ENCODE results near the gene PTGIS. TPM values are rescaled to one million over a fixed set of nuclear protein-coding genes. Genes with fewer than 3 reads are reported as not detected.

PTGIS gene
- total RNA-seq, 4 donors from 2014 or later = 4.4 to 41.2 (median 16.2) TPM

DNA sequence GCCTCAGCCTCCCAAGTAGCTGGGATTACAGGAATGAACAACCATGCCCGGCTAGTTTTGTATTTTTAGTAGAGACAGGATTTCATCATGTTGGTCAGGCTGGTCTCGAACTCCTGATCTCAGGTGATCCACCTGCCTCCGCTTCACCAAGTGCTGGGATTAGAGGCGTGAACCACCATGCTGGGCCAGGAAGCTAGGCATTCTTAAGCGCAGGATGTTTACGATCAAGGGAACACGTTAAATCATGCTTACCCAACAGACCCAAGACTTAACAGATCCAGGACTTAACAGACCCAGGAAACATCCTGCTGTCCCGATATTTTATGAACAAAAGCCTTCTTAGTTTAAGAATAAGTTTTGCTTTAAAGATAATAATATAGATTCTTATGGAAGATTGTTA is 9.1 kb downstream of the PTGIS start:
- no peaks in the 10 kb centered on the region for H3K9me3 ChIP-seq
- no peaks in the 10 kb centered on the region for H3K36me3 ChIP-seq
- no peak for TF ChIP-seq POLR2A (IDR thresholded peaks at IDR 0.05)
- TF ChIP-seq, protein P1, sequence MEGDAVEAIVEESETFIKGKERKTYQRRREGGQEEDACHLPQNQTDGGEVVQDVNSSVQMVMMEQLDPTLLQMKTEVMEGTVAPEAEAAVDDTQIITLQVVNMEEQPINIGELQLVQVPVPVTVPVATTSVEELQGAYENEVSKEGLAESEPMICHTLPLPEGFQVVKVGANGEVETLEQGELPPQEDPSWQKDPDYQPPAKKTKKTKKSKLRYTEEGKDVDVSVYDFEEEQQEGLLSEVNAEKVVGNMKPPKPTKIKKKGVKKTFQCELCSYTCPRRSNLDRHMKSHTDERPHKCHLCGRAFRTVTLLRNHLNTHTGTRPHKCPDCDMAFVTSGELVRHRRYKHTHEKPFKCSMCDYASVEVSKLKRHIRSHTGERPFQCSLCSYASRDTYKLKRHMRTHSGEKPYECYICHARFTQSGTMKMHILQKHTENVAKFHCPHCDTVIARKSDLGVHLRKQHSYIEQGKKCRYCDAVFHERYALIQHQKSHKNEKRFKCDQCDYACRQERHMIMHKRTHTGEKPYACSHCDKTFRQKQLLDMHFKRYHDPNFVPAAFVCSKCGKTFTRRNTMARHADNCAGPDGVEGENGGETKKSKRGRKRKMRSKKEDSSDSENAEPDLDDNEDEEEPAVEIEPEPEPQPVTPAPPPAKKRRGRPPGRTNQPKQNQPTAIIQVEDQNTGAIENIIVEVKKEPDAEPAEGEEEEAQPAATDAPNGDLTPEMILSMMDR (IDR thresholded peaks at IDR 0.05) = no peak
- H3K4me3 ChIP-seq (replicated peaks in 1 of 3) = no peak overlapping the region
- 72 to 80% methylated on average over 8 of the region's 8 CpGs for WGBS, 2 donors
- H3K4me1 ChIP-seq = peaks cover 0 to 10% of the 10 kb centered on the region in 2 donors
- H3K27ac ChIP-seq = no peak overlapping the region
- no peak for DNase-seq
- H3K27me3 ChIP-seq = no peaks in the 10 kb centered on the region
- intact Hi-C loops (cut with DNase I) = no loop called here

DNA sequence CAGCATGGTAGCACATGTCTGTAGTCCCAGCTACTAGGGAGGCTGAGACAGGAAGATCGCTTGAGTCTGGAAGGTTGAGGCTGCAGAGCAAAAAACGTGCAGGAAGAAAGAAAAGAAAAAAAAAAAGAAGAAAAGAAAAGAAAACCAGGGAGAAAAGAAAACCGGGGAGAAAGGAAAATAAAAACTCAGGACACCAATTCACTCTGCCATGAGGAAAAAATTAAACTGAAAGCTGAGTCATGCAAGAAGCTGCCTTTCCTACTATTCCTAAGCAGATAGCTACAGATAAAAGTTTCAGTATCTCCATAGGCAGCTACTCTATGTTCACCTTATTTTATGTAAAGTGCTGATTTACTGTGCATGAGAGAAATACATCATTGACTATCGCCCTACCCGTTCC is 10.5 kb downstream of the PTGIS start:
- no peak for TF ChIP-seq POLR2A (IDR thresholded peaks at IDR 0.05)
- TF ChIP-seq, protein P1 (IDR thresholded peaks at IDR 0.05) = no peak
- Histone ChIP-seq H3K36me3 (no peaks in the 10 kb centered on the region), H3K9me3 (no peaks in the 10 kb centered on the region), H3K27ac (no peak overlapping the region), H3K4me1 (peaks cover 3 to 13% of the 10 kb centered on the region in 2 donors), H3K4me3 (replicated peaks in 1 of 3) (no peak overlapping the region), H3K27me3 (no peaks in the 10 kb centered on the region)
- intact Hi-C loops (cut with DNase I) = no loop called here
- DNase-seq = no peak
- 74 to 82% methylated on average over 5 of the region's 5 CpGs for WGBS, 2 donors

DNA sequence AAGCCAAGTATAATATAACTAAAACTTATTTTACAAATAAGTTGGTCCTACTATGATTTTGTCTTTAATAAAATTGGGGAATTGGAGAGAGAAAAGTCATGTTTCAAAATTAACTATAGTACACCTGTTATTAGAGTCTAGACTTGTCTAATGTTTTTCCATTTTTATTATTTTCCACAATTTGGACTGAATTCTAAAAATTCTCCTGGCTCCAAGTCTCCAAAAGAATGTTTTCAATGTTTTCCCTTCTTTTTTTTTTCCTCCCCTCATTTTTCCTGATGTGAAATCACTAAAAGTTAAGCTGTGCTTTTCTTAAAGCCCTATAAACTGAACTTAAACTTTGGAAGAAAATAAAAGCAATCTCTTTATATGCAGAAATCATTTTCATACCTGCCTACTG is 11.3 kb downstream of the PTGIS start:
- DNase-seq = no peak
- intact Hi-C loops (cut with DNase I) = no loop called here
- Histone ChIP-seq H3K36me3 (no peaks in the 10 kb centered on the region), H3K9me3 (no peaks in the 10 kb centered on the region), H3K4me3 (replicated peaks in 1 of 3) (no peak overlapping the region), H3K4me1 (peaks cover 10 to 13% of the 10 kb centered on the region in 2 donors), H3K27ac (no peak overlapping the region), H3K27me3 (no peaks in the 10 kb centered on the region)
- TF ChIP-seq POLR2A (IDR thresholded peaks at IDR 0.05) = no peak

DNA sequence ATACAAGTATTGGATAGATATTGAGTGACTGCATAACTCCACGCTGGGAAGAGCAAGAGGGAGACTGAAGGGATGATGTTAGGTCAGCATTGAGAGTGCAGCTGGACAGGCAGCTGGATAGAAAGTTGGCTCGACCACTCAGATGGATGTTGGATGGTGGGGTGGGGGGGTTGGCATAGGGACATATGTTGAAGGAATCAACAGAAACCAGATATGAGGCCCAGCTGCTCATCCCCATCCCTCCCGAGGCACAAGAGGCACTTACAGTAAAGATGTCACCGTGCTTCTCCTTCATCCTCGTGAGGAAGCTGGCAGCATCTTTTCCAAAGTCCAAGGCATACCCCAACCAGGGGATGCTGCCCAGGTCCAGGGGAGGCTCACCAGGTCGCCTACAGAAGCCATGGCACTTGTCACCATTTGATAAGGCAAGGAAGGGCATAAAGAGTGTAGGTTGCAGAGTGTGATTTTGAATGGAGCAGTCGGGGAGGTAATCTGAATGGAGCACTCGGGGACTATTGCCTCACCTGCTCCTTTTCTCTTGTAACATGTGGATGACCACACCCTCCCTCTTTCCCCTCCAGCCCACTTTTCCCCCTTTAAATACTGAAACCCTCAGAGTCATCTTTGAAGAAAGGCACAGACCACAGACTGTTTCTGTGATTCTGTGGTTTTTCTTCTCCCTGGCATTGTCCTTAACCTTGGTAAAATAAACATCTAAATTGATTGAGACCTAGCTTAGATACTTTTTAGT is 18.0 kb downstream of the PTGIS start:
- TF ChIP-seq POLR2A (IDR thresholded peaks at IDR 0.05) = no peak
- TF ChIP-seq, protein P1 (IDR thresholded peaks at IDR 0.05) = no peak
- Histone ChIP-seq H3K9me3 (no peaks in the 10 kb centered on the region), H3K36me3 (no peaks in the 10 kb centered on the region), H3K27me3 (no peaks in the 10 kb centered on the region), H3K4me1 (peaks cover 11 to 13% of the 10 kb centered on the region in 2 donors), H3K4me3 (replicated peaks in 1 of 3) (no peak overlapping the region), H3K27ac (no peak overlapping the region)
- intact Hi-C loops (cut with DNase I) = loop anchor here (10.0 kb wide), 1 partner anchor 375 kb away; no protein-coding TSS in a partner anchor
- DNase-seq = no peak
- 89 to 92% methylated on average over 8 of the region's 8 CpGs for WGBS, 2 donors

DNA sequence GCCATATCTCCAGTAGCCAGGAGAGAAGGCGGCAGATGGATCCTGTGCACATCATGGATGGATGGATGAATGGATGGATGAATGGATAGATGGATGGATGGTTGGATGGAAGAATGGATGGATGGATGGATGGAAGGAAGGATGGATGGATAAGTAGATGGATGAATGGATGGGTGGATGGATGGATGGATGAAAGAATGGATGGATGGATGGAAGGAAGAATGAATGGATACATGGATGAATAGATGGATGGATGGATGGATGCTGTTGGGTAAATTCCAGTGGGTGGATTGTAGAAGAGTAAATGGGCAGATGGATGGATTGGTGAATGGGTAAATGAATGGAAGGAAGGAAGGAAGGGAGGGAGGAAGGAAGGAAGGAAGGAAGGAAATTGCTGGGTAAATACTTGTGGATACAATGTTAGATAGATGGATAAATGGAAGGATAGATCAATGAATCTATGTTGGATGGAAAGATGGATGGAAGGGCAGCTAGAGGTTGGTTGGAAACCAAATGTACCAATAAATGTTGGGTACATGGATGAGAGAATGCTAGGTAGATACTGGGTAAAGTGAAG is 19.5 kb downstream of the PTGIS start:
- DNase-seq = no peak
- Histone ChIP-seq H3K4me3 (replicated peaks in 1 of 3) (no peak overlapping the region), H3K4me1 (peaks cover 11 to 13% of the 10 kb centered on the region in 2 donors), H3K27ac (no peak overlapping the region), H3K27me3 (no peaks in the 10 kb centered on the region), H3K36me3 (no peaks in the 10 kb centered on the region), H3K9me3 (no peaks in the 10 kb centered on the region)
- TF ChIP-seq, protein P1 (IDR thresholded peaks at IDR 0.05) = no peak
- TF ChIP-seq POLR2A (IDR thresholded peaks at IDR 0.05) = no peak
- intact Hi-C loops (cut with DNase I) = loop anchor here (10.0 kb wide), 1 partner anchor 376 kb away; no protein-coding TSS in a partner anchor
- WGBS, 2 donors = 96 to 100% methylated on average over 1 of the region's 1 CpG

All from thyroid gland (tissue), 4 donors.